ENCODE data around the gene INPP5A.
"Not testable (repeated sequence)": the region's sequence is repeated elsewhere in the genome, so short reads cannot be mapped to it uniquely, and the experiment has no call there.

The INPP5A gene

GRCh38 chr10:132777441-132777840 lies 239.9 kb downstream of the INPP5A start:
- DNase-seq, result no peak

- no peak for DNase-seq
Measured at GRCh38 chr10:132779549-132780294, 242.1 kb downstream of the INPP5A start.

- DNase-seq, result no peak
Measured at GRCh38 chr10:132780356-132780755, 242.8 kb downstream of the INPP5A start.

GRCh38 chr10:132781556-132781955 lies 244.0 kb downstream of the INPP5A start:
- DNase-seq, result no peak

- DNase-seq, result no peak
Measured at GRCh38 chr10:132783165-132783939, 245.8 kb downstream of the INPP5A start.

GRCh38 chr10:132783940-132784865 lies 246.6 kb downstream of the INPP5A start:
- no peak for DNase-seq

- no peak for DNase-seq
Measured at GRCh38 chr10:132784866-132785722, 247.5 kb downstream of the INPP5A start.

GRCh38 chr10:132785723-132786475 lies 248.3 kb downstream of the INPP5A start, which contains the start of gene NKX6-2:
Gene NKX6-2 (minus strand): TSS chr10:132786147. CDS start chr10:132785948, 199 bp downstream.
- no peak for DNase-seq

- no peak for DNase-seq
Measured at GRCh38 chr10:132786476-132786883, 248.9 kb downstream of the INPP5A start.

- no peak for DNase-seq
Measured at GRCh38 chr10:132786884-132787494, 249.4 kb downstream of the INPP5A start.

- DNase-seq, result no peak
Measured at GRCh38 chr10:132787495-132788179, 250.1 kb downstream of the INPP5A start.

GRCh38 chr10:132788180-132788830 lies 250.7 kb downstream of the INPP5A start:
- no peak for DNase-seq

GRCh38 chr10:132788831-132789219 lies 251.2 kb downstream of the INPP5A start:
- DNase-seq, result no peak

GRCh38 chr10:132789659-132790148 lies 252.1 kb downstream of the INPP5A start:
- no peak for DNase-seq

- no peak for DNase-seq
Measured at GRCh38 chr10:132790470-132790869, 252.9 kb downstream of the INPP5A start.

GRCh38 chr10:132790934-132791829 lies 253.6 kb downstream of the INPP5A start:
- DNase-seq, result no peak

- DNase-seq, result not testable (repeated sequence)
Measured at GRCh38 chr10:132792099-132792498, 254.5 kb downstream of the INPP5A start.

GRCh38 chr10:132792796-132793195 lies 255.2 kb downstream of the INPP5A start:
- DNase-seq, result no peak
